ENCODE results near the gene DMBX1. TPM values are rescaled to one million over a fixed set of nuclear protein-coding genes. Genes with fewer than 3 reads are reported as not detected.

Gene DMBX1
- total and polyA plus RNA-seq, 7 donors = not detected

GRCh38 chr1:46495778-46496177 lies 6.1 kb downstream of the DMBX1 start:
- H3K4me1 ChIP-seq = peaks cover 0 to 6% (median 3%) of the 10 kb centered on the region in 4 donors
- intact Hi-C loops (cut with DNase I) = no loop called here
- H3K4me3 ChIP-seq = no peak overlapping the region
- TF ChIP-seq POLR2A (IDR thresholded peaks at IDR 0.05) (no peak), POLR2AphosphoS5 (IDR thresholded peaks at IDR 0.05) (no peak), EP300 (IDR thresholded peaks at IDR 0.05) (no peak)
- TF ChIP-seq, protein P1, sequence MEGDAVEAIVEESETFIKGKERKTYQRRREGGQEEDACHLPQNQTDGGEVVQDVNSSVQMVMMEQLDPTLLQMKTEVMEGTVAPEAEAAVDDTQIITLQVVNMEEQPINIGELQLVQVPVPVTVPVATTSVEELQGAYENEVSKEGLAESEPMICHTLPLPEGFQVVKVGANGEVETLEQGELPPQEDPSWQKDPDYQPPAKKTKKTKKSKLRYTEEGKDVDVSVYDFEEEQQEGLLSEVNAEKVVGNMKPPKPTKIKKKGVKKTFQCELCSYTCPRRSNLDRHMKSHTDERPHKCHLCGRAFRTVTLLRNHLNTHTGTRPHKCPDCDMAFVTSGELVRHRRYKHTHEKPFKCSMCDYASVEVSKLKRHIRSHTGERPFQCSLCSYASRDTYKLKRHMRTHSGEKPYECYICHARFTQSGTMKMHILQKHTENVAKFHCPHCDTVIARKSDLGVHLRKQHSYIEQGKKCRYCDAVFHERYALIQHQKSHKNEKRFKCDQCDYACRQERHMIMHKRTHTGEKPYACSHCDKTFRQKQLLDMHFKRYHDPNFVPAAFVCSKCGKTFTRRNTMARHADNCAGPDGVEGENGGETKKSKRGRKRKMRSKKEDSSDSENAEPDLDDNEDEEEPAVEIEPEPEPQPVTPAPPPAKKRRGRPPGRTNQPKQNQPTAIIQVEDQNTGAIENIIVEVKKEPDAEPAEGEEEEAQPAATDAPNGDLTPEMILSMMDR (IDR thresholded peaks at IDR 0.05) = no peak
- WGBS, 2 donors = 87 to 93% methylated on average over 2 of the region's 2 CpGs
- H3K9me3 ChIP-seq = no peaks in the 10 kb centered on the region
- peaks cover 32 to 51% (median 43%) of the 10 kb centered on the region in 3 donors for H3K27me3 ChIP-seq
- no peak for DNase-seq
- no peak overlapping the region for H3K27ac ChIP-seq
- H3K36me3 ChIP-seq = no peaks in the 10 kb centered on the region

- DNase-seq = no peak
- no peak overlapping the region for H3K27ac ChIP-seq
- intact Hi-C loops (cut with DNase I) = no loop called here
- no peak for TF ChIP-seq POLR2A (IDR thresholded peaks at IDR 0.05)
- TF ChIP-seq POLR2AphosphoS5 (IDR thresholded peaks at IDR 0.05) = no peak
- TF ChIP-seq, protein P1 (IDR thresholded peaks at IDR 0.05) = no peak
- no peak for TF ChIP-seq EP300 (IDR thresholded peaks at IDR 0.05)
- peaks cover 25 to 44% (median 36%) of the 10 kb centered on the region in 3 donors for H3K27me3 ChIP-seq
- no peaks in the 10 kb centered on the region for H3K9me3 ChIP-seq
- no peak overlapping the region for H3K4me3 ChIP-seq
- no peaks in the 10 kb centered on the region for H3K4me1 ChIP-seq
- WGBS, 2 donors = 65 to 81% methylated on average over 6 of the region's 6 CpGs
- H3K36me3 ChIP-seq = no peaks in the 10 kb centered on the region
Measured at GRCh38 chr1:46496505-46496904, 6.9 kb downstream of the DMBX1 start.

GRCh38 chr1:46497020-46497419 lies 7.4 kb downstream of the DMBX1 start:
- no peak for TF ChIP-seq POLR2AphosphoS5 (IDR thresholded peaks at IDR 0.05)
- TF ChIP-seq EP300 (IDR thresholded peaks at IDR 0.05) = no peak
- no peak for TF ChIP-seq POLR2A (IDR thresholded peaks at IDR 0.05)
- TF ChIP-seq, protein P1 (IDR thresholded peaks at IDR 0.05) = no peak
- no peak overlapping the region for H3K4me3 ChIP-seq
- intact Hi-C loops (cut with DNase I) = no loop called here
- H3K27me3 ChIP-seq = peaks cover 20 to 39% (median 31%) of the 10 kb centered on the region in 3 donors
- no peak for DNase-seq
- WGBS, 2 donors = 72 to 81% methylated on average over 3 of the region's 3 CpGs
- H3K27ac ChIP-seq = no peak overlapping the region
- H3K9me3 ChIP-seq = no peaks in the 10 kb centered on the region
- no peaks in the 10 kb centered on the region for H3K4me1 ChIP-seq
- no peaks in the 10 kb centered on the region for H3K36me3 ChIP-seq

DNA sequence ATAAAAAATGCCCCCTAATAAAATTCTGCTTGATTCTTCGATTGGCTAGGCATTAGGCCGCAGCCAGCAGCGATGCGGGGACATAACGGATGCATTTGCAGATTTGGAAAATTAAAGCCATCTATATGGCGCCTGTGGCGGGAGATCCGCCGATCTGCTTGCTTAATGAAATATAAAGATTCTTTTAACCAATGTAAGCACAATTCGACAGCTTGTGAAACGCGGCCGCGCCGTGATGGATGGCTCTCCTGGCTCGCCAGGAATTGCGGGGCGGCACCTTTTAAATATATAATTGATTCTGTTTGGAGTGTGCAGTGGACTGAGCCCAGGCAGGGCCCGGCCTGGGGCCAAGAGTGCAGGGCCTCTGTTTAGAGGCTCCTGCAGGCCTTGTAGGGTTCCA lies 8.0 kb downstream of the DMBX1 start:
- WGBS, 2 donors = 93 to 94% methylated on average over 19 of the region's 19 CpGs
- H3K27ac ChIP-seq = no peak overlapping the region
- TF ChIP-seq POLR2A (IDR thresholded peaks at IDR 0.05) (no peak), EP300 (IDR thresholded peaks at IDR 0.05) (no peak), POLR2AphosphoS5 (IDR thresholded peaks at IDR 0.05) (no peak)
- TF ChIP-seq, protein P1 (IDR thresholded peaks at IDR 0.05) = no peak
- intact Hi-C loops (cut with DNase I) = no loop called here
- H3K4me1 ChIP-seq = no peaks in the 10 kb centered on the region
- peaks cover 13 to 33% (median 24%) of the 10 kb centered on the region in 3 donors for H3K27me3 ChIP-seq
- no peak overlapping the region for H3K4me3 ChIP-seq
- no peaks in the 10 kb centered on the region for H3K36me3 ChIP-seq
- DNase-seq = no peak
- no peaks in the 10 kb centered on the region for H3K9me3 ChIP-seq

DNA sequence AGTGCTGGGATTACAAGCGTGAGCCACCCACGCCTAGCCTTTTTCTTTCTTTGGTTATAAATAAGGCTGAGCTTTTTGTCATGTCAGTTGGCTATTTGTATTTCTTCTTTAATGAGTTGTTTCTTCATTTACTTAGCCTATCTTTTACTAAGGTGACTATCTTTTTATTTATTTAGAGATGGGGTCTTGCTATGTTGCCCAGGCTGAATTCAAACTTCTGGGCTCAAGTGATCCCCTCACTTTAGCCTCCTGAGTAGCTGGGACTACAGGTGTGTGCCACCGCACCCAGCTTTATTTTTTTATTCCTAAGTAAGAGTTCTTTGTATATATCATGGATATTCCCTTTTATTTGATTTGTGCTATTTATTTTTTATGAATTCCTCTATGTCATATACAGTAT lies 11.9 kb downstream of the DMBX1 start:
- intact Hi-C loops (cut with DNase I) = no loop called here
- DNase-seq = no peak
- Histone ChIP-seq H3K9me3 (no peaks in the 10 kb centered on the region), H3K4me3 (no peak overlapping the region), H3K27me3 (peaks cover 0 to 11% (median 0%) of the 10 kb centered on the region in 3 donors), H3K4me1 (no peaks in the 10 kb centered on the region), H3K36me3 (no peaks in the 10 kb centered on the region), H3K27ac (no peak overlapping the region)
- WGBS, 2 donors = 79 to 91% methylated on average over 3 of the region's 3 CpGs
- TF ChIP-seq, protein P1 (IDR thresholded peaks at IDR 0.05) = no peak

Measured in sigmoid colon (tissue), 7 donors.